RWPE1 (cell line): ENCODE results near the gene NRXN3.

Experiments
- CTCF ChIA-PET: fragments of 350-600 bp; sonication (Branson Sonifier 250); formaldehyde crosslinking; extraction: SDS; loops from one replicate; lab custom pipeline; 2021; lab: Yijun Ruan, JAX
- POLR2A ChIA-PET: fragments of 400-600 bp; formaldehyde crosslinking; extraction: SDS; loops from one replicate; lab custom pipeline; 2020; ENCODE audit warnings: antibody characterized with exemption; ENCODE audit not compliant: low non-redundant PET; lab: Yijun Ruan, JAX
- DNase-seq: peaks from one replicate; pipeline ENCODE4 v3.0.0; 2012; ENCODE audit warnings: low spot score
- H3K27ac ChIP-seq: fragments of 450-650 bp; 2 replicates; pipeline ENCODE4 v1.5.1; 2017
- CTCF ChIP-seq: fragments of 450-650 bp; conservative IDR thresholded peaks from 2 replicates; pipeline ENCODE4 v1.5.1; 2017; ENCODE audit warnings: low read depth, mild to moderate bottlenecking

NRXN3 gene

DNA sequence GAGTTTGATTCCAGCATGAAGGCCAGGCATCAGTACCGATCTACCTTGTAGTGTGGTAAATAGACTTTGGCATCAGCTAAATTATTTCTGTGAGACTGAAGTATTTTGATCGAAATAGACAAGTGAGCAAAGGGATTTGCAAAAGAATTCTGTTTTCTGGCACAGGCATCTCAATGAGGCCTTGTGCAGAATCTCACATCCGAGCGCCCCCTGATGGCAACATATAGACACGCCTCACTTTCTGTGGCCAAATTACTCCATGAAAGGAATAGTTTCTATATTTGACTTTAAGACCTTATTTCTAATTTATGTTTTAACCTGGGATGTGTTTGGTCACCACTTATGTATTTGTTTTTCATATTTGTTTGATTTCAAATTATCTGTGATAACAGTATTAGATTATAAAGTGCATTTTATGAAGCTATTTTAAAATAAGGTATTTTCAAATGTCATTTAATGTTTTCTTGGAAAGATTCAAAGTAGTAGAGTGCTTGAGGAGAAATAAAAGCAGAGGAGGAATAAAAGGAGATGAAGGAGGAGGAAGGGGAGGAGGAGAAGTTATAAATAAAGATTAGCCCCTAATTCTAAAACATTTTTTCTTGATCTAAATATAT is 731.9 kb downstream of the NRXN3 start:
- H3K27ac ChIP-seq: no peak overlapping the region
- ChIA-PET POLR2A (no interaction called here), CTCF (interaction anchor here (0.9 kb wide), 1 partner anchor 10 kb away, joined by 4 read pairs; no protein-coding TSS in a partner anchor)
- DNase-seq: no peak
- peak; percentile 35; the same call in 1 of the 2 replicates for TF ChIP-seq CTCF

DNA sequence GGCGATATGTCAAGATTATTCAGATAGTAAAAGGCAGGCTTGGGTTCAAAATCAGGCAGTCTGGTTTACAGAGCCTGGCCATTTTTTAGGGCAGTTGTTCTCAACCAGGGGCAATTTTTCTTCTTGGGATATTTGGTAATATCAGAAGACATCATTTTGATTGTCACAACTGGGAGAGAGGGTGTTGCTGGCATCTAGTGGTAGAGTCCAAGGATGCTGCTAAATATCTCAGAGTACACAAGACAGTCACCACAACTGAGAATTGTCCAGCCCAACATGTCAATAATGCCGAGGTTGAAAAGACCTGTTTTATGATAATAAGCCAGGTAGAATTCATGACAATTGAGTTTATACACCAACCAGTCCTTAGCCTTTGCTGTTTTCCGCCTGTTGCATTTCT is 733.9 kb downstream of the NRXN3 start:
- ChIA-PET POLR2A (no interaction called here), CTCF (no interaction called here)
- TF ChIP-seq CTCF: no peak
- H3K27ac ChIP-seq: no peak overlapping the region
- no peak for DNase-seq

DNA sequence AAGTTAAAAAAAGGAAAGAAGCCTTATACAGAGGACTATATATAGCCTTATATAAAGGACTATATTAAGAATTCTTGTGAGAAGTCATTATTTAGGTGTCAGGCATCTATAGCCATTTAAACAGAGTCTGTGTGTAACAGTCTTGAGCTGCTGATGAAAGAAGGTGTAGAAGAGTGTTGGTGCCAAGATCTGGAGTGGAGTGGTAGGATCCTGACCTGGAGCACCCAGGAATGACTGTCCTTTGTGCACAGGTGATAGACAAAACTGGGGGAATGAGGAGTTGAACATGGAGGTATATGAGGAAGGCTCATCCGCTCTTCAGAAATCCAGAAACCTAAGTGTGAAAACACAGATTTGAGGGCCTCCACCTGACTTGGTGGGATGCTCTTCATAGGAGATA is 747.3 kb downstream of the NRXN3 start:
- ChIA-PET POLR2A (no interaction called here), CTCF (no interaction called here)
- no peak overlapping the region for H3K27ac ChIP-seq
- no peak for DNase-seq
- no peak for TF ChIP-seq CTCF

GRCh38 chr14:78921856-78922255 is 751.7 kb downstream of the NRXN3 start:
- CTCF ChIA-PET: no interaction called here
- DNase-seq: no peak
- no peak overlapping the region for H3K27ac ChIP-seq
- POLR2A ChIA-PET: no interaction called here
- TF ChIP-seq CTCF: no peak

DNA sequence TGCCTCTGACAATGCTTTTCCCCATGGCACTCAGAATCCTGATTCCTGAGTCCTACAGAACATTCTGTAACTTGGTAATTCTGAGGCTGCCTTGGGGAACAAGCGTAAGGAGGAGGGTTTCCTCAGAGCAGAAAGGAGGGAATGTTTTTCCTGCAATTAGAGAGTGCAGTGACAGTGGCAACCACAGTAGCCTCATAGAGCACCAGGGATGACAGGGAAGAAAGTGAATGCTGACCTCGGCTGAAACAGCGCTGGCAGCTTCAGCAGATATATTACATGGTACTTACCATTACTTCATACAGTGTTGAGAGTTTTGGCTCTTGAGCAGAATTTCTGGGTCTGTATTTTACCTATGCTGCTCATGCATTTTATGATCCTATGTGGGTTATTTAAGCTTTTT is 757.1 kb downstream of the NRXN3 start:
- ChIA-PET CTCF (no interaction called here), POLR2A (no interaction called here)
- DNase-seq: no peak
- TF ChIP-seq CTCF: no peak
- H3K27ac ChIP-seq: no peak overlapping the region

DNA sequence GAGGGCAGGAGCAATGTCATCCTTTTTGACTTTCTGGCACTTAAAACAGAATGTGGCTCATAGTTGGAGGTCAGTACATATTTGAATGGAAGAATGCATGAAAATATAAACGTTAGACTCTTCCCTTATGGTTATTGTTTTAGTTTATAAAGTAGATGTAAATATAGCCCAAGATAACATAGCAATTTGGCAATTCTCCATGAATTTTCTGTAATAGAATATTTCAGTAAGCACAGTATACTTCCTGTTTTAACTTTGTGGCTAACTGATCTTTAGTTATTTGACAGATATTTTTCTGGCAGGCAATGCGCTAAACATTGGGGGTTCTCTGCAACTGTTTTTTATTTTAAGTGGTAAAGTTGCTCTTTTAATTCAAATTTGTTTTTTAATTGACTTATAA is 763.0 kb downstream of the NRXN3 start:
- ChIA-PET POLR2A (interaction anchor here (0.6 kb wide), 1 partner anchor 15 kb away, joined by 3 read pairs; no protein-coding TSS in a partner anchor), CTCF (interaction anchor here (1.0 kb wide), 1 partner anchor 1123 kb away, joined by 3 read pairs; no protein-coding TSS in a partner anchor)
- no peak for TF ChIP-seq CTCF
- H3K27ac ChIP-seq: no peak overlapping the region
- DNase-seq: no peak
